Naive thymus-derived CD8-positive, alpha-beta T cell (primary cell): ENCODE data around the gene C17orf50. TPM values are rescaled to one million over a fixed set of nuclear protein-coding genes. Genes with fewer than 3 reads are reported as not detected.

Source experiments
- ATAC-seq, 2 donors: fragments of 150-1000 bp; cut with Tn5 transposase in 1 of 2; sonication (Bioruptor Pico), chemical (Tn5 transposase) in 1 of 2; 1 replicate in 1 of 2; 2 replicates in 1 of 2; pipeline ENCODE4 v1.10.0; 2021; ENCODE audit warnings: mild to moderate bottlenecking in 2 of 2, moderate library complexity in 2 of 2
- POLR2A ChIA-PET: fragments of 350-600 bp; sonication (Branson Sonifier 250); formaldehyde crosslinking; loops from one replicate; lab custom pipeline; 2021; ENCODE audit warnings: antibody characterized with exemption; lab: Charles Lee
- DNase-seq, 10 donors: peaks; one replicate each; pipeline versions ENCODE4 v3.0.0 to v3.0.0-alpha.2; 2020 to 2022
- H3K27ac Mint-ChIP-seq, 10 donors: one replicate each; pipeline ENCODE4 v1.8.0; 2020 to 2022; ENCODE audit warnings: mild to moderate bottlenecking in 10 of 10, mixed read lengths in 10 of 10, moderate library complexity in 4 of 10, inconsistent platforms in 1 of 10
- H3K27me3 Mint-ChIP-seq, 5 donors: one replicate each; pipeline ENCODE4 v1.8.0; 2021 to 2022; ENCODE audit warnings: mixed read lengths in 5 of 5
- H3K36me3 Mint-ChIP-seq, 3 donors: one replicate each; pipeline ENCODE4 v1.8.0; 2020 to 2022; ENCODE audit warnings: mixed read lengths in 3 of 3, mild to moderate bottlenecking in 2 of 3, inconsistent platforms in 1 of 3
- H3K4me1 Mint-ChIP-seq, 4 donors: one replicate each; pipeline ENCODE4 v1.8.0; 2021 to 2022; ENCODE audit warnings: mixed read lengths in 4 of 4
- H3K4me3 Mint-ChIP-seq, 10 donors: one replicate each; pipeline ENCODE4 v1.8.0; 2020 to 2022; ENCODE audit warnings: mild to moderate bottlenecking in 10 of 10, mixed read lengths in 10 of 10, moderate library complexity in 6 of 10, inconsistent platforms in 1 of 10
- H3K9me3 Mint-ChIP-seq, 9 donors: one replicate each; pipeline ENCODE4 v1.8.0; 2020 to 2022; ENCODE audit warnings: mixed read lengths in 9 of 9, mild to moderate bottlenecking in 3 of 9, inconsistent platforms in 1 of 9, moderate library complexity in 1 of 9
- polyA plus RNA-seq, 3 donors: library from polyadenylated mRNA; unstranded; fragments of 300-500 nt; fragmentation: Illumina TruSeq; gene quantifications; one replicate each; pipeline ENCODE4 v1.2.3, GENCODE V29; 2021
- total RNA-seq, 8 experiments: library from RNA in 2 of 8; stranded (reverse) in 2 of 8; gene quantifications; one replicate each; pipeline ENCODE4 v1.2.3 and lab custom pipeline; 2021 to 2026

Gene C17orf50
- total and polyA plus RNA-seq, 5 experiments from 2014 or later: 0.20 to 2.1 (median 0.53) TPM; not detected in 1

GRCh38 chr17:35763767-35764122 lies 3.1 kb downstream of the C17orf50 start:
- Mint-ChIP-seq H3K27ac (peak overlapping the region in 6 of 10 donors; percentile 37 to 87 (median 58)), H3K4me3 (peak overlapping the region; percentile 86 to 98 (median 96)), H3K4me1 (peaks cover 7 to 9% (median 7%) of the 10 kb centered on the region in 4 donors), H3K36me3 (no peaks in the 10 kb centered on the region), H3K27me3 (no peaks in the 10 kb centered on the region), H3K9me3 (no peaks in the 10 kb centered on the region)
- no peak for DNase-seq
- POLR2A ChIA-PET: interaction anchor here (1.0 to 7.1 kb wide), 10 partner anchors 17 to 310 kb away, joined by 3 to 165 read pairs (median 6); partner anchors contain the start of genes MMP28, PEX12 and TAF15
- no peak for ATAC-seq

- Mint-ChIP-seq H3K4me1 (peaks cover 7 to 9% (median 7%) of the 10 kb centered on the region in 4 donors), H3K9me3 (no peaks in the 10 kb centered on the region)
Observed at GRCh38 chr17:35764123-35764991, 3.7 kb downstream of the C17orf50 start.

GRCh38 chr17:35765086-35765710 lies 4.5 kb downstream of the C17orf50 start:
- Mint-ChIP-seq H3K36me3 (no peaks in the 10 kb centered on the region), H3K4me1 (peaks cover 7 to 9% (median 8%) of the 10 kb centered on the region in 4 donors), H3K27me3 (no peaks in the 10 kb centered on the region), H3K9me3 (no peaks in the 10 kb centered on the region), H3K27ac (peak overlapping the region; percentile 58 to 93 (median 88)), H3K4me3 (peak overlapping the region; percentile 86 to 98 (median 96))
- no peak for ATAC-seq
- POLR2A ChIA-PET: interaction anchor here (1.0 to 7.1 kb wide), 10 partner anchors 20 to 646 kb away, joined by 3 to 165 read pairs (median 6); partner anchors contain the start of genes MMP28, PEX12, RAD51D and TAF15
- peak in 1 of 10 donors; percentile 48 for DNase-seq

More at GRCh38 chr17:35764123-35764991, 3.7 kb downstream of the C17orf50 start:
- POLR2A ChIA-PET: interaction anchor here (1.0 to 7.1 kb wide), 12 partner anchors 17 to 645 kb away, joined by 3 to 165 read pairs (median 5); partner anchors contain the start of genes MMP28, PEX12, RAD51D and TAF15
- H3K27me3 Mint-ChIP-seq: no peaks in the 10 kb centered on the region
- no peaks in the 10 kb centered on the region for H3K36me3 Mint-ChIP-seq
- peak overlapping the region; percentile 86 to 98 (median 96) for H3K4me3 Mint-ChIP-seq
- peak overlapping the region; percentile 58 to 93 (median 88) for H3K27ac Mint-ChIP-seq
- DNase-seq (peak; percentile 78 to 90 (median 85)), ATAC-seq (peak; percentile 90)

- Mint-ChIP-seq H3K27ac (peak overlapping the region in 1 of 10 donors; percentile 32), H3K4me3 (peak overlapping the region in 3 of 10 donors; percentile 24 to 47 (median 46)), H3K36me3 (no peaks in the 10 kb centered on the region), H3K4me1 (peaks cover 7 to 9% (median 8%) of the 10 kb centered on the region in 4 donors), H3K27me3 (no peaks in the 10 kb centered on the region), H3K9me3 (no peaks in the 10 kb centered on the region)
- ATAC-seq (no peak), DNase-seq (peak in 1 of 10 donors; percentile 26)
- POLR2A ChIA-PET: interaction anchor here (1.1 to 7.1 kb wide), 6 partner anchors 19 to 44 kb away, joined by 3 to 165 read pairs (median 8); partner anchors contain the start of genes MMP28 and TAF15
Observed at GRCh38 chr17:35765756-35766488, 5.2 kb downstream of the C17orf50 start.

GRCh38 chr17:35766489-35766877 lies 5.8 kb downstream of the C17orf50 start:
- POLR2A ChIA-PET: interaction anchor here (1.1 to 7.1 kb wide), 4 partner anchors 28 to 43 kb away, joined by 3 to 165 read pairs (median 8); partner anchors contain the start of gene TAF15
- no peak overlapping the region for H3K4me3 Mint-ChIP-seq
- no peaks in the 10 kb centered on the region for H3K36me3 Mint-ChIP-seq
- no peaks in the 10 kb centered on the region for H3K27me3 Mint-ChIP-seq
- DNase-seq (peak in 1 of 10 donors; percentile 43), ATAC-seq (no peak)
- no peaks in the 10 kb centered on the region for H3K9me3 Mint-ChIP-seq
- H3K27ac Mint-ChIP-seq: no peak overlapping the region
- H3K4me1 Mint-ChIP-seq: peaks cover 7 to 9% (median 8%) of the 10 kb centered on the region in 4 donors

- Mint-ChIP-seq H3K9me3 (no peaks in the 10 kb centered on the region), H3K27ac (peak overlapping the region in 2 of 10 donors; percentile 20 to 56), H3K4me1 (peaks cover 7 to 10% (median 8%) of the 10 kb centered on the region in 4 donors), H3K27me3 (no peaks in the 10 kb centered on the region), H3K36me3 (no peaks in the 10 kb centered on the region), H3K4me3 (peak overlapping the region in 1 of 10 donors; percentile 14)
- POLR2A ChIA-PET: interaction anchor here (1.1 to 7.1 kb wide), 5 partner anchors 28 to 43 kb away, joined by 3 to 165 read pairs (median 5); partner anchors contain the start of gene TAF15
- DNase-seq (peak in 3 of 10 donors; percentile 33 to 66 (median 34)), ATAC-seq (no peak)
Observed at GRCh38 chr17:35766903-35767510, 6.3 kb downstream of the C17orf50 start.

- Mint-ChIP-seq H3K36me3 (no peaks in the 10 kb centered on the region), H3K4me3 (no peak overlapping the region), H3K4me1 (peaks cover 8 to 17% (median 11%) of the 10 kb centered on the region in 4 donors), H3K27ac (no peak overlapping the region), H3K9me3 (no peaks in the 10 kb centered on the region), H3K27me3 (peaks cover 0 to 3% (median 0%) of the 10 kb centered on the region in 5 donors)
- no peak for ATAC-seq
- no peak for DNase-seq
- POLR2A ChIA-PET: interaction anchor here (0.6 to 2.0 kb wide), 5 partner anchors 20 to 40 kb away, joined by 3 to 7 read pairs (median 3); partner anchors contain the start of genes MMP28 and TAF15
Observed at GRCh38 chr17:35768797-35769196, 8.1 kb downstream of the C17orf50 start.

GRCh38 chr17:35769895-35770486 lies 9.3 kb downstream of the C17orf50 start:
- Mint-ChIP-seq H3K27me3 (peaks cover 0 to 7% (median 0%) of the 10 kb centered on the region in 5 donors), H3K9me3 (no peaks in the 10 kb centered on the region), H3K4me1 (peaks cover 3 to 13% (median 8%) of the 10 kb centered on the region in 4 donors), H3K36me3 (no peaks in the 10 kb centered on the region), H3K4me3 (no peak overlapping the region), H3K27ac (no peak overlapping the region)
- ATAC-seq: no peak
- DNase-seq: peak in 1 of 10 donors; percentile 57
- POLR2A ChIA-PET: interaction anchor here (1.2 to 2.0 kb wide), 4 partner anchors 23 to 38 kb away, joined by 3 to 7 read pairs (median 4); partner anchors contain the start of gene MMP28

GRCh38 chr17:35773129-35773528 lies 12.4 kb downstream of the C17orf50 start:
- H3K4me1 Mint-ChIP-seq: peaks cover 0 to 11% (median 6%) of the 10 kb centered on the region in 4 donors
- no peaks in the 10 kb centered on the region for H3K9me3 Mint-ChIP-seq
- peaks cover 0 to 13% (median 4%) of the 10 kb centered on the region in 3 donors for H3K36me3 Mint-ChIP-seq
- ATAC-seq: no peak
- POLR2A ChIA-PET: interaction anchor here (1.4 kb wide), 1 partner anchor 27 kb away, joined by 3 read pairs; no protein-coding TSS in a partner anchor
- peak overlapping the region in 3 of 10 donors; percentile 6 to 67 (median 9) for H3K27ac Mint-ChIP-seq
- H3K27me3 Mint-ChIP-seq: peaks cover 0 to 7% (median 0%) of the 10 kb centered on the region in 5 donors
- no peak overlapping the region for H3K4me3 Mint-ChIP-seq
- DNase-seq: no peak

GRCh38 chr17:35773679-35774425 lies 13.2 kb downstream of the C17orf50 start:
- DNase-seq (peak in 1 of 10 donors; percentile 41), ATAC-seq (no peak)
- Mint-ChIP-seq H3K4me1 (peaks cover 0 to 11% (median 6%) of the 10 kb centered on the region in 4 donors), H3K27ac (peak overlapping the region in 6 of 10 donors; percentile 6 to 76 (median 50)), H3K36me3 (peaks cover 0 to 17% (median 4%) of the 10 kb centered on the region in 3 donors), H3K27me3 (peaks cover 0 to 7% (median 0%) of the 10 kb centered on the region in 5 donors), H3K4me3 (no peak overlapping the region), H3K9me3 (no peaks in the 10 kb centered on the region)
- POLR2A ChIA-PET: interaction anchor here (1.0 to 1.4 kb wide), 2 partner anchors 26 to 31 kb away, joined by 3 read pairs; no protein-coding TSS in a partner anchor
